Chondrocyte (in vitro differentiated cells): ENCODE data around the gene NMBR. TPM values are rescaled to one million over a fixed set of nuclear protein-coding genes. Genes with fewer than 3 reads are reported as not detected.

ENCODE experiments used
- DNase-seq: peaks from one replicate; pipeline ENCODE4 v3.0.0; 2021; ENCODE audit warnings: mixed read lengths, low spot score
- H3K27ac Mint-ChIP-seq: one replicate; pipeline ENCODE4 v1.8.0; 2021; ENCODE audit warnings: mild to moderate bottlenecking, moderate library complexity, mixed read lengths; ENCODE audit not compliant: unreplicated experiment
- H3K27me3 Mint-ChIP-seq: 2 replicates; pipeline ENCODE4 v1.8.0; 2021; ENCODE audit warnings: low read depth, mixed read lengths
- H3K36me3 Mint-ChIP-seq: 2 replicates; pipeline ENCODE4 v1.8.0; 2021; ENCODE audit warnings: low read depth, mixed read lengths
- H3K4me1 Mint-ChIP-seq: 2 replicates; pipeline ENCODE4 v1.8.0; 2021; ENCODE audit warnings: low read depth, mild to moderate bottlenecking, mixed read lengths
- H3K4me3 Mint-ChIP-seq: one replicate; pipeline ENCODE4 v1.8.0; 2021; ENCODE audit warnings: mild to moderate bottlenecking, moderate library complexity, mixed read lengths; ENCODE audit not compliant: unreplicated experiment
- H3K9me3 Mint-ChIP-seq: 2 replicates; pipeline ENCODE4 v1.8.0; 2021; ENCODE audit warnings: low read depth, mixed read lengths
- CTCF ChIP-seq: fragments of 200-600 bp; sonication (generic); IDR thresholded peaks from 2 replicates; pipeline ENCODE4 v1.5.0; 2021; ENCODE audit warnings: antibody characterized with exemption, mild to moderate bottlenecking, moderate library complexity
- total RNA-seq: library from RNA; stranded (reverse); gene quantifications from 3 replicates; pipeline ENCODE4 v1.2.1, GENCODE V29; 2021

Gene NMBR
- total RNA-seq, 1 donor from 2014 or later: not detected

- Mint-ChIP-seq H3K9me3 (peaks cover 34% of the 10 kb centered on the region), H3K36me3 (peaks cover 9% of the 10 kb centered on the region), H3K4me1 (no peaks in the 10 kb centered on the region), H3K27ac (no peak overlapping the region), H3K4me3 (no peak overlapping the region), H3K27me3 (no peaks in the 10 kb centered on the region)
- DNase-seq: no peak
- TF ChIP-seq CTCF: no peak
Observed at GRCh38 chr6:142048593-142048980, 98.3 kb downstream of the NMBR start.

- H3K4me1 Mint-ChIP-seq: no peaks in the 10 kb centered on the region
- no peak overlapping the region for H3K4me3 Mint-ChIP-seq
- peaks cover 31% of the 10 kb centered on the region for H3K9me3 Mint-ChIP-seq
- no peak for TF ChIP-seq CTCF
- H3K27ac Mint-ChIP-seq: no peak overlapping the region
- peaks cover 7% of the 10 kb centered on the region for H3K36me3 Mint-ChIP-seq
- DNase-seq: no peak
- no peaks in the 10 kb centered on the region for H3K27me3 Mint-ChIP-seq
Observed at GRCh38 chr6:142047934-142048592, 98.9 kb downstream of the NMBR start.

- Mint-ChIP-seq H3K36me3 (peaks cover 3% of the 10 kb centered on the region), H3K9me3 (peaks cover 9% of the 10 kb centered on the region), H3K27me3 (no peaks in the 10 kb centered on the region), H3K4me3 (no peak overlapping the region), H3K27ac (no peak overlapping the region), H3K4me1 (no peaks in the 10 kb centered on the region)
- DNase-seq: no peak
- TF ChIP-seq CTCF: peak; percentile 80
Observed at GRCh38 chr6:142045380-142046278, 101.3 kb downstream of the NMBR start.

GRCh38 chr6:142035890-142036289 is 111.0 kb downstream of the NMBR start:
- Mint-ChIP-seq H3K4me1 (peaks cover 2% of the 10 kb centered on the region), H3K36me3 (no peaks in the 10 kb centered on the region)

More at GRCh38 chr6:142035890-142036289, 111.0 kb downstream of the NMBR start:
- H3K4me3 Mint-ChIP-seq: no peak overlapping the region
- TF ChIP-seq CTCF: no peak
- H3K9me3 Mint-ChIP-seq: peaks cover 7% of the 10 kb centered on the region
- no peaks in the 10 kb centered on the region for H3K27me3 Mint-ChIP-seq
- no peak overlapping the region for H3K27ac Mint-ChIP-seq
- no peak for DNase-seq
